Neural cell (in vitro differentiated cells): ENCODE measurements around the gene GABBR2. TPM values are rescaled to one million over a fixed set of nuclear protein-coding genes. Genes with fewer than 3 reads are reported as not detected.

Experiments
- H2AFZ ChIP-seq: fragments of 200-600, 300-800 bp; sonication (generic), shearing (Covaris generic); 2 replicates; pipeline ENCODE4 v1.6.0; 2014; ENCODE audit warnings: low read depth, mild to moderate bottlenecking, antibody characterized with exemption, low read length, moderate library complexity
- H3F3A ChIP-seq: fragments of 200-600 bp; shearing (Covaris generic); 2 replicates; pipeline ENCODE4 v1.6.1; 2016; ENCODE audit warnings: mild to moderate bottlenecking, moderate library complexity, mixed read lengths, antibody characterized with exemption, low read length; ENCODE audit not compliant: insufficient read depth, poor library complexity, severe bottlenecking
- H3K27ac ChIP-seq: fragments of 200-600, 300-800 bp; sonication (generic), shearing (Covaris generic); 2 replicates; pipeline ENCODE4 v1.5.1; 2014; ENCODE audit warnings: mild to moderate bottlenecking, low read length, moderate library complexity
- H3K27me3 ChIP-seq: fragments of 300-800, 200-600 bp; sonication (generic), shearing (Covaris generic); 2 replicates; pipeline ENCODE4 v1.6.0; 2014; ENCODE audit warnings: mild to moderate bottlenecking, low read depth, low read length, moderate library complexity; ENCODE audit not compliant: insufficient read depth
- H3K36me3 ChIP-seq: fragments of 300-800, 200-600 bp; sonication (generic), shearing (Covaris generic); 2 replicates; pipeline ENCODE4 v1.5.1; 2014; ENCODE audit warnings: mild to moderate bottlenecking, antibody characterized with exemption, low read length, moderate library complexity; ENCODE audit not compliant: insufficient read depth
- H3K4me2 ChIP-seq: fragments of 300-800, 200-600 bp; sonication (generic), shearing (Covaris generic); 2 replicates; pipeline ENCODE4 v1.6.0; 2014; ENCODE audit warnings: mild to moderate bottlenecking, low read length
- H3K4me3 ChIP-seq: fragments of 300-800, 200-600 bp; sonication (generic), shearing (Covaris generic); 2 replicates; pipeline ENCODE4 v1.5.1; 2014; ENCODE audit warnings: mild to moderate bottlenecking, low read length, moderate library complexity
- H3K79me2 ChIP-seq: fragments of 200-600 bp; shearing (Covaris generic); replicated peaks from 2 replicates; pipeline ENCODE4 v1.6.0; 2014; ENCODE audit warnings: mild to moderate bottlenecking, low read length, moderate library complexity; ENCODE audit not compliant: insufficient read depth
- H3K9ac ChIP-seq: fragments of 300-800, 200-600 bp; sonication (generic), shearing (Covaris generic); 2 replicates; pipeline ENCODE4 v1.6.1; 2016; ENCODE audit warnings: mild to moderate bottlenecking, low read length, mixed read lengths
- H3K9me2 ChIP-seq: fragments of 200-600 bp; shearing (Covaris generic); 2 replicates; pipeline ENCODE4 v1.6.1; 2016; ENCODE audit warnings: mild to moderate bottlenecking, low read length, mixed read lengths; ENCODE audit not compliant: insufficient read depth
- H3K9me3 ChIP-seq: fragments of 200-600, 300-800 bp; sonication (generic), shearing (Covaris generic); 2 replicates; pipeline ENCODE4 v1.6.1; 2016; ENCODE audit warnings: mild to moderate bottlenecking, mixed run types, low read length, moderate library complexity, mixed read lengths
- H4K20me1 ChIP-seq: fragments of 200-600 bp; shearing (Covaris generic); 2 replicates; pipeline ENCODE4 v1.6.1; 2016; ENCODE audit warnings: mild to moderate bottlenecking, mixed run types; ENCODE audit not compliant: insufficient read depth
- CTCF ChIP-seq: fragments of 450-650 bp; IDR thresholded peaks from 2 replicates; pipeline ENCODE4 v1.5.1; 2014; ENCODE audit warnings: antibody characterized with exemption, mild to moderate bottlenecking, moderate library complexity; ENCODE audit not compliant: poor library complexity, severe bottlenecking
- EP300 ChIP-seq: fragments of 450-650 bp; conservative IDR thresholded peaks from 2 replicates; pipeline ENCODE4 v1.6.1; 2014; ENCODE audit warnings: antibody characterized with exemption, mild to moderate bottlenecking, moderate library complexity; ENCODE audit not compliant: poor library complexity, severe bottlenecking
- EZH2 ChIP-seq: fragments of 200-600, 300-800 bp; shearing (Covaris generic), sonication (generic); IDR thresholded peaks from 2 replicates; pipeline ENCODE4 v1.6.1; 2014; ENCODE audit warnings: antibody characterized with exemption, low read length, borderline replicate concordance, mild to moderate bottlenecking; ENCODE audit not compliant: insufficient read depth, poor library complexity, severe bottlenecking
- MXI1 ChIP-seq: fragments of 450-650 bp; conservative IDR thresholded peaks from 2 replicates; pipeline ENCODE4 v1.6.1; 2014; ENCODE audit warnings: antibody characterized with exemption, mild to moderate bottlenecking; ENCODE audit not compliant: poor library complexity, severe bottlenecking
- POLR2AphosphoS5 ChIP-seq: IDR thresholded peaks from 2 replicates; pipeline ENCODE4 v1.6.1; 2012
- RAD21 ChIP-seq: fragments of 450-650 bp; conservative IDR thresholded peaks from 2 replicates; pipeline ENCODE4 v1.6.1; 2014; ENCODE audit warnings: antibody characterized with exemption, mild to moderate bottlenecking, moderate library complexity
- REST ChIP-seq: IDR thresholded peaks from 2 replicates; pipeline ENCODE4 v1.6.1; 2012; ENCODE audit warnings: borderline replicate concordance
- SMC3 ChIP-seq: fragments of 450-650 bp; conservative IDR thresholded peaks from 2 replicates; pipeline ENCODE4 v1.6.1; 2014; ENCODE audit warnings: antibody characterized with exemption, mild to moderate bottlenecking, moderate library complexity; ENCODE audit not compliant: poor library complexity
- TAF1 ChIP-seq: IDR thresholded peaks from 2 replicates; pipeline ENCODE4 v1.6.1; 2012; ENCODE audit warnings: low read depth
- polyA plus RNA-seq: library from polyadenylated mRNA; depleted of rRNA; stranded (reverse); fragments of >200 nt; gene quantifications from 2 replicates; pipeline ENCODE4 v1.2.3, GENCODE V29; 2014

Gene GABBR2
- polyA plus RNA-seq, 1 donor from 2014 or later = 7.1 TPM

DNA sequence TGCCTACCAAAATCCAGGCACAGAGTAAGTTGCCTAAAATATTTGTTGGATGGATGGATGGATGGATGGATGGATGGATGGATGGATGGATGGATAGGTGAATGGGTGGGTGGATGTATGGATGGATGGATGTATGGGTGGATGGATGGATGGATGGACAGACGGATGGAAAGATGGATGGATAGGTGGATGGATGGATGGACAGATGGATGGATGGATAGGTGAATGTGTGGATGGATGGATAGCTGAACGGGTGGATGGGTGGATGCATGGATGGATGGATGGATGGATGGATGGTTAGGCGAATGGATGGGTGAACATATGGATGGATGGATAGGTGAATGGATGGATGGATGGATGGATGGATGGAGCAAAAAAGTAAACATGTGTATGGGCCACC lies 131.9 kb downstream of the GABBR2 start:
- Histone ChIP-seq H3F3A (no peaks in the 10 kb centered on the region), H3K27me3 (no peaks in the 10 kb centered on the region), H3K36me3 (no peaks in the 10 kb centered on the region), H3K9ac (no peak overlapping the region), H3K9me3 (no peaks in the 10 kb centered on the region), H3K4me2 (no peak overlapping the region), H2AFZ (no peak overlapping the region), H3K4me3 (no peak overlapping the region), H3K27ac (no peak overlapping the region), H3K9me2 (no peaks in the 10 kb centered on the region), H4K20me1 (no peaks in the 10 kb centered on the region), H3K79me2 (no peaks in the 10 kb centered on the region)
- TF ChIP-seq CTCF (no peak), MXI1 (no peak), RAD21 (no peak), TAF1 (no peak), EZH2 (no peak), REST (no peak), EP300 (no peak), SMC3 (no peak), POLR2AphosphoS5 (no peak)

DNA sequence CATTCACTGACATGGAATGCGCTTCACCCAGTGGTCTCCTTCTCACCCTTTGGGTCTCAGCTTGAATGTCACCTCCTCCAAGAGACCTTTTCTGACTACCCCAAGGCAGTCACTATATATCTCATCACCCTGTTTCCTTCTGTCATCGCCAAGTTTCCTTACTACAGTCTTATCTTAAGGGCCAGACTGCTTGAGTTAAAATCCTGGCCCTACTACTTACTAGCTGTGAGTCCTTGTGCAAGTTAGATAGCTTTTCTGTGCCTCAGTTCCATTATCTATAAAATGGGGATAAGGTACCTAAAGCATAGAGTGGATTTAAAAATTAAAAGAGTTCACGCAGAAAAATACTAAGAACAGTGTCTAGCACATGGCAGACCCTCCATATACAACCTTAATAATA lies 132.4 kb downstream of the GABBR2 start:
- H3K9me3 ChIP-seq = no peaks in the 10 kb centered on the region
- H3K27me3 ChIP-seq = no peaks in the 10 kb centered on the region
- no peaks in the 10 kb centered on the region for H3F3A ChIP-seq
- no peaks in the 10 kb centered on the region for H3K36me3 ChIP-seq
- TF ChIP-seq MXI1 = no peak
- no peak for TF ChIP-seq EP300
- no peak for TF ChIP-seq POLR2AphosphoS5
- no peak for TF ChIP-seq EZH2
- no peak for TF ChIP-seq TAF1
- TF ChIP-seq REST = no peak
- TF ChIP-seq SMC3 = no peak
- no peak for TF ChIP-seq RAD21
- TF ChIP-seq CTCF = no peak
- no peaks in the 10 kb centered on the region for H3K9me2 ChIP-seq
- H4K20me1 ChIP-seq = no peaks in the 10 kb centered on the region
- H3K27ac ChIP-seq = no peak overlapping the region
- no peak overlapping the region for H3K4me3 ChIP-seq
- no peaks in the 10 kb centered on the region for H3K79me2 ChIP-seq
- H2AFZ ChIP-seq = no peak overlapping the region
- H3K9ac ChIP-seq = no peak overlapping the region
- no peak overlapping the region for H3K4me2 ChIP-seq
